ENCODE results near the gene CGNL1.
A peak's percentile ranks its signal among the peaks of the same experiment; 100 is the strongest.

Gene CGNL1

GRCh38 chr15:57500979-57501576, 124.8 kb downstream of the CGNL1 start:
- no peak for DNase-seq

- no peak for DNase-seq
Observed at GRCh38 chr15:57502116-57502515, 125.8 kb downstream of the CGNL1 start.

- DNase-seq: no peak
Observed at GRCh38 chr15:57503051-57503702, 126.9 kb downstream of the CGNL1 start.

DNA sequence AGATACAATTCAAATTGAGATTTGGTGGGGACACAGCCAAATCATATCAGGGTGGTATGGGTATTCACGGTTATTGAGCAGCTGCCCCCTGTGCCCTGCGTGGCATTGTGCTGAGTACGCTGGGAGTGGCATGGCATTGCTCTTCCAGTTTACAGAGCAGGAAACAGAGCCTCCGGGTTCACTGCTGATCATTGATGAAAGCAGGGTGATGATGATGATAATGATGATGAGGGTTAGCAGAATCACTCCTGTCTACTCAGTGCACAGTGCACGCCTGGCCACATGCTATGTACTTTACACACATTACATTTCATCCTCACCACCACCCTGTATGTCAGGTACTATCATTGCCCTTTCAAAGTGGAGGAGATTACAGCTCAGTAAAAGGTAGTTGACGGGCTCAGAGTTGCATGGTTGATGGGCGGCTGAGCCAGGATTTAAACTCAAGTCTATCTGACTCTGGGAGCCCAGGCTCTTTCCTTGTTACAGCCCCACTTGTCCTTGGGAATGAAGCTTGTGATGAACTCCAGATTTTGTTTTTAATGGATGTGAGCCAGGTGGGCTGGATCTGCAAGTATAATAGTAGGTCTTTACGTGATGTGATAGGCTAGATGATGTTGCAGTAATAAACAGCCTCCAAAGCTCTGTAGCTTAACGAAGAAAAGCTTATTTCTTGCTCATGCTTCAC, 127.8 kb downstream of the CGNL1 start:
- no peak for DNase-seq

- DNase-seq: no peak
Observed at GRCh38 chr15:57504599-57504940, 128.3 kb downstream of the CGNL1 start.

DNA sequence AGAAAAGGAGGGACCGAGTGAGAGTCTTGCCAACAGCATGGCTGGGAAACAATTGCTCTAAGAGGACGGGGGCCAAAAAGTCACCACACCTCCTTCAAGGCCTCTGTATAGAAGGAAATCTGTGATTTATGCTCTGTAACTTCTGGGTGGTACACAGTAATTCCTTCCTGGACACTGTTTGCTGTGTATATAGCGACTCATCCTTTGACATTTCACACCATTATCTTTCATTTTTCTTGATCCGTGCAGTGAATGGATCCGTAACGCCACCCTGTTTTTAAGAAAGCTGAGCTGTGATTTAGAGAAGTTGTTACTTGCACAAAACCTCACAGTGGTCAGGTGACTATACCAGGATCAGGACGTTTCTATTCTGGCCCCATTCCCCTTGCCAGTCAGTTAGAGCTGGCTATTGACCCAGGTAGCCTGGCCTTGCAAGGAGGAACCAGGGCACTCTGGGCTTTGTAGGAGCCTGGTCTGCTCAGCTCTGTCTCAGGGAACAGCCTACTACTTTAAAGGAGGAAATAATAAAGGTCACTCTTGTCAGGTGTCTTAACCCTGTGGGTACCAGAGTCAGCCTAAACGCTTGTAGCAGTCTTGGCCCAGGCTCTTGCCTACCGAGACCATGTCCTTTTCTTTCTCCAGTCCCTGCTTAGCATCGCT, 128.9 kb downstream of the CGNL1 start:
- DNase-seq: no peak

- no peak for DNase-seq
Observed at GRCh38 chr15:57505949-57506391, 129.7 kb downstream of the CGNL1 start.

DNA sequence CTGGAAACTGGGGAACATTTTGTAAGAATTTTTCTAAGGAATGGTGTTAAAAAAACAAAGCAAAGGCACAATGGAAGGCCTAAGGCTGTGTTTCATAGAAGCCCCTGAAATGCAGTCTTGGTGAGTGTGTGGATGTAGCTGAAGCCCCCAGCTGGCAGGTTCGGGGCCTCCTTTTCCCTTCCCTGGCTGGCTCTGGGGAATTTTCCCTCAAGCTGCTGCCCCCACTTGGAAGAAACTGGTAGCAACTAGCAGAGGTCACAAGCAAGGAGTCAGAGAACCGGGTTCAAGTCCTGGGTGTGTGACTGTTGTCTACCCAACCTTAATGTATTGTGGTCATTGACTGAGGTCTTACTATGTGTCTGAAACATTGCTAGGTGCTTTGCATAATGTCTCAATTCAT, 130.1 kb downstream of the CGNL1 start:
- DNase-seq: no peak

DNA sequence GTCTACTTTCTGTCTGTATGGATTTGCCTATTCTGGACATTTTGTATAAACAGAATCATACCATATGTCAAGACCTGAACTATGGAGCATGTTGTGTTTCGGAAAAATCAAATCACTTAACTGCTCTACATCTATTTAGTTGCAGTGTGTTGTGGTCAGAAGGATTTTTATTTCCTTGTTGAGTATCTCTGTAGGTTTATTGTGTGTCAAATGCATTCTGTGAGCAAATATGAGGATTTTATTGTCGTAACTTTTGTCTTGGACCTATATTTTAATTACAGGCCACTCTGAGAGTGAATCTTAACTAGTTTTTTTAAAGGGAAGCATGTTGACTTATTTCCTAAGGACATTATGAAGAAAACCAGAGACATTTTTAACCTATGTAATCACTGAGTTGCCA, 130.8 kb downstream of the CGNL1 start:
- DNase-seq: no peak

DNA sequence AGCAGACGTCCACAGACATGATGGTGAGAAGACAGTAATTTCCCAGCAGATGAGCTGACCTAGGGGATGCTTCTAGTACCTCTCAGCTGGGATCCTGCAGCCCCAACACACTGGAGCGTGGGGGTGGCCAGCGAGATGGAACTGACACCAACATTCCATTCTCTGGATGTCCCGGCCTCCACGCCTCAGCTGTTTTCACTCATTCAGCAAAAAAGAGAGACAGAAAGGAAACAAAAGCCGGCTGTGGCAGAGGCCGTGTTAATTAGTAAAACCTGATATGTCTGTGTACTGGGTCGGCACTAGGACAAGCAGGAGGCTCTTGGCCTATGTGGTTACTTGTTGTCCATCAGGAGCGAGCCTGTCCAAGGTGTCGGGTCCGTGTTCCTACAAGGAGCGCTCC, 132.8 kb downstream of the CGNL1 start:
- no peak for DNase-seq

- DNase-seq: no peak
Observed at GRCh38 chr15:57509965-57510364, 133.7 kb downstream of the CGNL1 start.

- DNase-seq: no peak
Observed at GRCh38 chr15:57510647-57511046, 134.3 kb downstream of the CGNL1 start.

- DNase-seq: no peak
Observed at GRCh38 chr15:57516327-57517029, 140.2 kb downstream of the CGNL1 start.

- no peak for DNase-seq
Observed at GRCh38 chr15:57517030-57517671, 140.8 kb downstream of the CGNL1 start.

DNA sequence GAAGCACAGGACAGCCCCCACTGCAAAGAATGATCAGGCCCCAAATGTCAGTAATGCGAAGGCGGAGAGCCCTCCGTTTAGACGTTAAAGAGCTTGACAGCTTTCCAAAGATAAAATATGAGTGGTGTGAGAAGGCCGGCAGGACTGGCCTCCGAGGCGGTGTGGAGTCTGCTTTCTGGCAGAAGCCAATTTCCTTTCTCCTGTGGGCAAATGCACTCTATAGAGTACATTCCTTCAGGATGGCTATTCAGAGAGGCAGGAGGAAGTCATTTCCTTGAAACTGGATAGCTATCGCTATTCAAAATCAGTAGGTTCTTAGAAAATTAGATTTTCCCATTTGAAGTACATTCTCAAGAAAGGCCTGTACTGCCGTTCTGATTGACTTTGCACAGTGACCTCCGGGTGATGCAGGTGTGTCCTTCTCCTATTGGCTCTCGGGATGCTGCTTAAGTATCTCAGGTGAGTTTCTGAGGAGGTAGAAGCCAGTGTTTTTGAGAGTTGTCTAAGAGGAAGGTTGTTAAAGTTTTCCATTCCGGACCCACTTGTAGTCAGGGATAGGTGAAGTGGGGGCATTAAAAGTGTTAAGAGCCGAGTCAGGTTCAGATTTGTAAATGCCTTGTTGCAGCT, 142.6 kb downstream of the CGNL1 start:
- DNase-seq: no peak

GRCh38 chr15:57519806-57520205, 143.5 kb downstream of the CGNL1 start:
- no peak for DNase-seq

- DNase-seq: no peak
Observed at GRCh38 chr15:57521503-57521902, 145.2 kb downstream of the CGNL1 start.

DNA sequence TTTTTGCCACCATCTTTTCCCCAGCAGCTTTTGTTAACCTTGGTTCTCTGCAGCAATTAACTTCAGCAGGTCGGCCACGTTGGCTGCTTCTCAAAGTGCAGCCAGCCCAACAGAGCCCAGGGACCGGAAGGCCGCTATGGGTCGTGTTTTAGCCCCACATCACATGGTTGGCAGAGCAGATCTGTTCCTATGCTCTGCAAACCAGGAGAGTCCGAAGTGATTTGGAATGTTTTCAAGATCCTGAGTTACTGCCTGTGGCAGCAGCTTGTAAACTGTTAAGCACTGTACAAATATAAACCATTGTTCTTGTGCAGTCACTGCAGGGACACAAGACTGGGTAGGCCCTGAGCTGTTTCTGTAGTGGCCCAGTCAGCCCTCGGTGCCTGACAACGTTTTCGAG, 145.8 kb downstream of the CGNL1 start:
- DNase-seq: no peak

GRCh38 chr15:57525581-57525980, 149.3 kb downstream of the CGNL1 start:
- DNase-seq: no peak

GRCh38 chr15:57526076-57526475, 149.8 kb downstream of the CGNL1 start:
- DNase-seq: no peak

DNA sequence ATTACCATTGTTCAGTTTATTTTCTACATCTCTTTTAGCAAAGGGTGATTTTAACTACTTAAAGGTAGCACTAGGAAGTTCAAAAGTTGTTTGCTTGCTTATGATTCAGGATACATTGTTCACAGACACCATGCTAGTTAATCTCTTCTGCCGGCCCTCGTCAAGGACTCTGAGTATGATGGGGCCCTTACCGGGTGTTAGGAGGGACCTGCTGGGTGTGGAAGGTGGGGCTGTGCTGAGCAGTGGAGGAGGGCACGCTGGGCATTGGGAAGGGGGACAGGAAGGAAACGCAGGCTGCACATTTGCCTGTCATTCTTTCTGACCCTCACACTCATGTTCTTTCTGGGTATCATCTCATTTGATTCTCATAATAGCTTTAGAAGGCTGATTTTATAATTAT, 150.3 kb downstream of the CGNL1 start:
- DNase-seq: no peak

DNA sequence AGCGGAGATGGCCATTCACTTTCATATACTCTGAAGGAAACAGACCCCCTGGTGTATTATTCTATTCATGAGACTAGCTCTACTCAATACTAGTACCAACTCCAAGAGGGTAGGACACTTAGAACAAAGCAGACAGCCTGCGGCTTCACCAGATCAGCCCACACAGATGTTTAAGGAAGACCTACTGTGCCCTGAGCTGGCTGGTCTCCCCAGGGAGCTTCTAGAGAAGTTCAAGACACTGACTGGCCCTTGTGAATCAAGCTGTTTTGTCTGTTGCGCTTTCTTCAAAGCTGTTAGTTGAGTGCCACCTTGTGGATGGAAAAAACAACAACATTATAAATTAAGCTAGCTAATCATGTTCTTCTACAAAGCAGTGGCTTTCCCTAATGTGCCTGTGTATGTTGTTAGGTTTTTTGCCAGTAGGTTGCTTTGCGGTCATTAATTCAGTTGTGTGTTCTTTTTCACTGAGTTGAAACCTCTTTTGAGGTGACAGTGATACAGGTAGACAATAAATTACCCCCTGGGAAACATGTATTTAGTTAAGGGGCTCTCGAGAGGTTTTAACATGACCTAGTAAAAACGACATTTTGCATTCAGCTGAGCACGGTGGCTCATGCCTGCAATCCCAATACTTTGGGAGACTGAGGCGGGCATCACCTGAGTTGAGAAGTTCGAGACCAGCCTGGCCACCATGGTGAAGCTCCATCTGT, 151.2 kb downstream of the CGNL1 start:
- peak; percentile 49 to 65 for DNase-seq
